HG02840 (cell line): ENCODE measurements around the gene ACVR2A.

ENCODE experiments used
- ATAC-seq: cut with Tn5 transposase; IDR thresholded peaks from one replicate; pipeline ENCODE4 v1.9.1; 2021; ENCODE audit warnings: mild to moderate bottlenecking, moderate library complexity, moderate number of reproducible peaks; ENCODE audit not compliant: unreplicated experiment, low FRiP score

The ACVR2A gene

DNA sequence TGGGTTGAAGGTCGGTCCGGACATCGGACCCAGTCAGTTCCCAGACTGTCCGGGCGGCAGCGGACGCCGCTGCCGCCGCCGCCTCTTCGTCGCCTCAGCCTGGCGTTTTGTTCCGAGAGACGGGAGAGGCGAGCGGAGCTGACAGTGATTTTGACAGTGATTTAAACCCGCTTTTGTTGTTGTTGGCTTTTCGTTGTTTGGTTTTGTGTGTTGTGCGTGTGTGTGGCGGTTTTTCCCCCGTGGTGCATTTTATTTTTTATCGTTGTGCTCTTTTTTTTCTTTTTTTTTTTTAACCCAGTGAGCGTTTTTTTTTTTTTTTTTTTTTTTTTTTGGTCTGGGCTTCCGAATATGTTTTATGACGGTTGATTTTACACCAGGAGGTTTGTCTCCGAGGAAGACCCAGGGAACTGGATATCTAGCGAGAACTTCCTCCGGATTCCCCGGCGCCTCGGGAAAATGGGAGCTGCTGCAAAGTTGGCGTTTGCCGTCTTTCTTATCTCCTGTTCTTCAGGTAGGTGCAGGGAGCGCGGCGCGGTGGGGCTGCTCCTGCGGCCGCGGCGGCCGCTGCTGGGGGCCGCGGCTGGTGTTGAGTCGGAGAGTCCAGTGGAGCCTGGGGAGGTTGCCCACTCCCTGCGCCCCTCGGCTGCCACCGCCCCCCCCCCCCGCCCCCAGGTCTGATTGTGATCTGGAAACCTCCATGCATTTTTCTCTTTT, at the start of gene ACVR2A:
ACVR2A (plus strand) TSS at position 333 of the 714 bp plus-strand sequence; CDS start at position 457, 124 bp downstream.
- ATAC-seq: peak; percentile 39

DNA sequence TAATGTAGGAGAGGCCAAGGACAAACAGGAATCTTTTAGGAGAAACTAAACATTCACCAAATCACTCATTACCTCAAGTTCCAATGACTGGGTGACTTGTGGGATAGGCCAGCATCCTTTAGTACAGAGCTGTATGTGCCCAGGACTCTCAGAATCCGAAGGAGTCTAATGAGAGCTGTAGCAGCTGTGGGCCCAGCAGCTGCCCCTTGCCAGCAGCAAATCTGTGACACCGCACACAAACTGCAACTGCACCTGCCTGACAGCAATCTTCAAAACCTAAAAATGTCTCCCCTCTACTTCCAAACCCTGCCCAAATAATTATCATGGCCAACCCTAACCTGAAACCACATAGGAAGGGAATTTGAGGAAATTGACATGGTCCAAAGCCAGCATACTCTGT, 44.5 kb upstream of the ACVR2A start:
- ATAC-seq: no peak

DNA sequence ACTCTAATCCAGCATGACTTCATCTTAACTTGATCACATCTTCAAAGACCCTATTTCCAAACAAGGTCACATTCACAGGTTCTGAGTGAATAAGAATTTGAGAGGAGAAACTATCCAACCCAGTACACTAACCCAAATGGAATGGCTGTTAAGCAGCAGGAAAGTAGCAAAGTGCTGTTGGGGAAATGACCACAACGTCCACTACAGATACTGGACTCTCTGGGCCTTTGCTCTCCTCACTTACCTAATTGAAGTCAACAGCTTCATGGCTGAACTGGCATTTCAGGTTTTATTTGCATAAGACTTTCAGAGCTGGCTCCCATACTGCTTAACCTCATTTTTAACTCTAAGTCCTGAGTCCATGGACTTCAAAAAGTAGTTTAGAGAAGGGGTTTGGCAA, 38.0 kb upstream of the ACVR2A start:
- no peak for ATAC-seq

DNA sequence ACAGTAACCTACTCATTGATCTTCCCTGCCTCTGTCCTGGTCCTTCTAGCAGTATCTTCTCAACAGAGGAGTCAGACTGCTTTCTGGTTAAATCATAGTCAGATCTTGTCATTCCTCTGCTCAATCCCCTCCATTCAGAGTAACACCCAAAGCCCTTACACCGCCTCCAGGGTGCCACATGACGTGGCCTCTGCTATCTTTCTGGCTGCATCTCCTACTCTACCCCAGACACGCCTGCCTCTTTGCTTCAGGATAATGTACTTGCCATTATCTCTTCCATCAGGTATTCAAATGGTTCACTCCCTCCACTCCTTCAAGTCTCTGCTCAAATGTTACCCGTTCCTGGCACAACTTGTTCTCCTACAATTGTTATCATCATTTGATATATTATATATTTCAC, 36.3 kb upstream of the ACVR2A start:
- no peak for ATAC-seq

DNA sequence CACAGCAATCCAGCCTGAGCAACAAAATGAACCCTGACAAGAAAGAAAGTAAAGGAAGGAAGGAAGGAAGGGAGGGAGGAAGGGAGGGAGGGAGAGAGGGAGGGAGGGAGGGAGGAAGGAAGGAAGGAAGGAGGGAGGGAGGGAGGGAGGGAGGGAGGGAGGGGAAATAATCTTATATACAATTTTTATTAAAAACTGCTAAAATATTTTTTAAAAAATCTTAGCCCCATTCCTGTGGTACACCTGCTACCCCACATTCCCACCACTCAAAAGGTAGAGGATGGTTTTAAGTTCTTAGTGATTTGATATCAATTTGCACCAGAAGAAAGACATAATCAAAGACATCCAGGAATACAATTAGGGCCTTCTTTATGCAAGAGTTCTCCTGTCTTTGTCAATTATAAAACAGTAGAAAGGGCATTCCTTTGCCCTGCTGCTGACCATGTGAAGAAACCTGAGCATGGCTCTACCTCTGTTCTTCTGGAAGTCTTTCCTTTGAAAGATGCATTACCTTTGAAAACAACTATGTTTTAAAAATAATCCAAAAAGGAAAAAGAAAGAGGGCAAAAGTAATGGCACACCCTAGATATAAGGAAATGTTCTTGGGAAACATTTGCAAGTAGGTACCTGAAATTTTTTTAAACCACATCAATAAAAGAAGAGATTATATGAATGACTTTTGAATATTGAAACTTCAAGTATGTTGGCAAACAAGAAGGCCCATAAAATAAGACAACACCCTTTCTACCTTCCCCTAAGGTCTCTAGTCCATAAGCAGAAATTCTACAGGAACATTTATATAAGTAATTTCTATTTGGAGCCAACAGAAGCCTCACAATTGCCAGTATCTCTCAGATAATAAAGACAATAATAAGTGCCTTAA, 33.7 kb upstream of the ACVR2A start:
- ATAC-seq: no peak

DNA sequence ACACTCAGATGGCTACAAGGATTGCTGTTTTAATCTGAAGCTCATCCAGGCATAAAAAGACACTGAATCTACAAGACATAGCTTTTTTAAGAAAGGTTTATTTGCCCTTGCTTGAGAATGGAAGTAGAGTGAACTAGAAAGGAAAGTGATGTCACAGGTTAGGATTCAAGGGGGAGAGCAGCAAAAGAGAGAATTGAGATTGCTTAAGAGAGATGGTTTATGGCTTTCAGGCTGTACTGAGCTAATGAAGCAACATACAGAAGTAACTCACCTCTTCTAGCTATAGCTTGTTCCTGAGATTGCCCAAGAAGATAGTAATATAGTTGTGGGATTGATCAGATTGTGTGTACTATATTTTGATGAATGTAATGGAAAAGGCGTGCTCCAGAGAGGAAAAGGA, 26.1 kb upstream of the ACVR2A start:
- no peak for ATAC-seq

DNA sequence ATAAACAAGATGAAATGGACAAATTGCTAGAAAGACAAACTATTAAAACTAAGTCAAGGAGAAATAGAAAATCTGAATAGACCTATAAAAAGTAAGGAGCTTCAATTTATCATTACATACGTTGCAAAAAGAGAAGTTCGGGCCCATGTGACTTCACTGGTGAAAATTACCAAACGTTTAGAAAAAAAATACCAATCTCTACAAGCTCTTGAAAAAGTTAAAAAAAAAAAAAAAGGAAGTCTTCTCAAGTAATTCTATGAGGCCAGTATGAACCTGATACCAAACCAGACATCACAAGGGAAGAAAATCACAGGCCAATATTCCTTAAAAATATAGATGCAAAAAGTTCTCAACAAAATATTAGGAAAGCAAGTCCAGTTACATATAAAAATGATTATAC, 20.2 kb upstream of the ACVR2A start:
- ATAC-seq: no peak

DNA sequence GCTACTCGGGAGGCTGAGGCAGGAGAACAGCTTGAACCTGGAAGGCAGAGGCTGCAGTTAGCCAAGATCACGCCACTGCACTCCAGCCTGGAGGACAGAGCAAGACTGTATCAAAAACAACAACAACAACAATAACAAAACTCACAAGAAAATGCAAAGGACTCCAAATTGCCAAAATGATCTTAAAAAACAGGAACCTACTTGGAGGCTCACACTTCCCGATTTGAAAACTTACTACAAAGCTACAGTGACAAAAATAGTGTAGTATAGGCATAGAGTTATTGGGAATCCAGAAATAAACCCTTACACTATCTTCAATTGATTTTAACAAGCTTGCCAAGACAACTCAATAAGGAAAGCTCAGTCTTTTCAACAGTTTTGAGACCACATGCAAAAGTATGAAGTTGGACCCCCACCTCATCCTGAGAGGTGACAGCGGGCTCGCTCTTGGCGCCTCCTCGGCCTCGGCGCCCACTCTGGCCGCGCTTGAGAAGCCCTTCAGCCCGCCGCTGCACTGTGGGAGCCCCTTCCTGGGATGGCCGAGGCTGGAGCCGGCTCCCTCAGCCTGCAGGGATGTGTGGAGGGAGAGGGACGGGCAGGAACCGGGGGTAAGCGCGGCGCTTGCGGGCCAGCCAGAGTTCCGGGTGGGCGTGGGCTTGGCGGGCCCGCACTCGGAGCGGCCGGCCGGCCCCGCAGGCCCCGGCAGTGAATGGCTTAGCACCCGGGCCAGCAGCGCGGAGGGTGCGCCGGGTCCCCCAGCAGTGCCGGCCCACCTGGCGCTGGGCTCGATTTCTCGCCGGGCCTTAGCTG, 18.3 kb upstream of the ACVR2A start:
- ATAC-seq: no peak

DNA sequence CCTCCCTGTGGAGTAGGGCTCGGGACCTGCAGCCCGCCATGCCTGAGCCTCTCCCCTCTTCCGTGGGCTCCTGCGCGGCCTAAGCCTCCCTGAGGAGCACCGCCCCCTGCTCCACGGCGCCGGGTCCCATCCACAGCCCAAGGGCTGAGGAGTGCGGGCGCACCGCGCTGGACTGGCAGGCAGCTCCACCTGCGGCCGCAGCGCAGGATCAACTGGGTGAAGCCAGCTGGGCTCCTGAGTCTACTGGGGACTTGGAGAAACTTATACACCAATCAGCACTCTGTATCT, 17.8 kb upstream of the ACVR2A start:
- no peak for ATAC-seq

DNA sequence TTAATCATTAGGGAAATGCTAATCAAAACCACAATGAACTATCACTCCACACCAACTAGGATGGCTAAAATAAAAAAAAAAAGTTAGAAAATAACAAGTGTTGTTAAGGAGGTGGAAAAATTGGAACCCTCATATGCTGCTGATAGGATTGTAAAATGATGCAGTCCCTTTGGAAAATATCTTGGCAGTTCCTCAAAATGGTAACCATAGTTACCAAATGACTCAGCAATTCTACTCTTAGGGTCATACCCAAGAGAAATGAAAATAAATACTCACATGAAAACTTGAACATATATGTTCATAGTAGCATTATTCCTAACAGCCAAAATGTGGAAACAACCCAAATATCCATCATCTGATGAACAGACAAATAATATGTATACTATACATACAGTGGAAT, 15.7 kb upstream of the ACVR2A start:
- ATAC-seq: no peak

DNA sequence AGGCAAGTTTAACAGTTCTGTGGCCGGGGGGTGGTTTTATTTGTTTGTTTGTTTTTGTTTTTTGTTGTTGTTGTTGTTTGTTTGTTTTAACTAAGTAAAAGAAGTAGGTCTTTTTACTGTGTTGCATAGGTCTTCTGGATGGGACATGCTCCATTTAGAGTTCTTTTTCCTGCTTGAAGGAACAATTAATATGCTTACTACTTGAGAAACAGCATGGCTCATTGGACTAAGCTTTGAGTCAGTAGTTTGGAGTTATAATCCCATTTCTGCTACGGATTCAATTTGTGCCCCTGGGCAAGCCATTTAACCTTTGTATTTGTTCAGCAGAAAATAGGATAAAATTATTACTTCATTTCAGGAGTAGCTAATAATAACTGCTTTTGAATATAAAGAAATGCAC, 8.7 kb upstream of the ACVR2A start:
- no peak for ATAC-seq

DNA sequence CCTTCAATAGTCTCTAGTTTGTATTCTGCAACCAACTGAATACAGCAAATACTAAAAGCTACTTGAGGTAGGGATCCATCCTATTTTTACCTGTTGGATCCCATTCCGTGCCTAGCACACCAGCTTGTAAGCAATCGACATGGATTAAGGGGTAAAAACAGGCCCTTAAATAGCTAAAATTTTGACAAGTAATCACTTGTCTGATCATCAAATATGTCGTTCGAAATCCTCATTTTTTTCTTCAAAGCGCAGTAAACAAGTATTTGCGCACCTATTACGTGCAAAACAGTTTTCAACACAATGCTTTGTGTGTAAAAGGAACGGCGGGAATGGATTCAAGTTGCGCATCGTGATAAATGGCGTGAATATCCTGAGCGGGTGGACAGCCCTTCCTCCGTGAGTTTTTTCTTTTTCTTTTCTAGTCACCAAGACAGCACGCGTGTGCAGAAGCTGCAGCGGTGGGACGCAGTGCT, 1.4 kb upstream of the ACVR2A start:
- no peak for ATAC-seq

DNA sequence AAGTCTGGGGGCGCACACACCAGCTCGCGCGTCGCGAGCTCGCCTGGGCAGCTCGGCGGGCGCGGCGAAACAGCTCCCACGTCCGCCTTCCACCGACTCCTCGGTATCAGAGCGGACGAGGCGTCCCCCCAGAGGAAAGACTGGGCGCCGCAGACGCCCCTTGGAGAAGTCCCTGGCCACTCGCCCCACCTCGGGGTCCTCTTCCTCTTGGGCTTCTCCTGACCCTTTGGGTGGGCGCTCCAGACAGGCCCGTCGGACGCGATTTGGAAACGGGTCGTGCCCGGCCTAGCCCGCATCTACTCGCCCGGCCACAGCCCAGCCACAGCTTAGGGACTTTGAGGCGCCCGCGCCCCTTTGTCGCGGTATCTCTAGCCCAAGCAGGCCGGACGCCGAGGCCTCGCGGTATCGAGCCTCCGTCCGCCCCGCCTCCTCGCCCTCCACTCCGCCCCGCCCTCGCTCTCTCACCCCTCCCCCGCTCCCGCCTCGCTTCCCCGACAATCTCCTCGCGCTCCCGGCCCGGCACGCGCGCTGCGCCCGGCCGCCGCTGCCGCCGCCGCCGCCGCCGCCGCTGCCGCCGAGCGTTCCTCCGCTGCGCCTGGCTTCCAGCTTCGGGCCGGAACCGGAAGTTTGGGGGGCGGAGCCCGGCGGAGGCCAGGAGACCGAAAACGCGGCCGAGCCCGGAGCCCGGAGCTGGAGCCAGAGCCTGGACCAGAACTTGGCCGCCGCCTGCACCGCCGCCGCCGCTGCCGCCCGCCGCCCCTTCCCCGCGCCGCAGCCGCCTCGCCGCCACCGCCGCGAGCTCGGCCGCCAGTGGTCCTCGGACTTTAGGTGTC, 749 bp upstream of the ACVR2A start:
- ATAC-seq: peak; percentile 93

DNA sequence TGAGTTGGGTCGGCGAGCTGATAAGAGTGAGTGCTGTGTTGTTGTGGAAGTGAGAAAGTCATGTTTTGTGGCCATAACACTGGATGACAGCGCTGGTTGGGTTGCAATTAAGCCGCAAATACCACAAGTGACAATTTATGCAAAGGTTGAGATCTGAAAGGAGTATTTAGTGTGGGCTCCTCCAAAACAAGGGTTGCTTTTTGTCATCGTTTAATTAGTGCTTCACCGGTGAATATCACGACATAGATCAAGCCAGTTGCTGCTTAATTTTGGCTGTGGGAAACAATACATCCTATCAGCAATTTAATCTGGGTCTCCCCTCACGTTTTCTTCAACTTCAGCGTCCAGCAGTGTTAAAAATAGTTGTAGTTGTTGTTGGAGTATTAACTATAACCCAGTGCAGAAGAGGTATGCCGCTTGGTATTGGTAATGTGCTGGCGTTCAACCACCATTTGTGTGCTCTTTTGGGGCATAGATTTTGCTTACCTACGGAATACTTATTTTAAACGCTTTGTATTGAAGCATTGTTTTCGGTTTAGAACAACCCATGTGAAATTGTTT, 662 bp downstream of the ACVR2A start:
- peak; percentile 40 for ATAC-seq

DNA sequence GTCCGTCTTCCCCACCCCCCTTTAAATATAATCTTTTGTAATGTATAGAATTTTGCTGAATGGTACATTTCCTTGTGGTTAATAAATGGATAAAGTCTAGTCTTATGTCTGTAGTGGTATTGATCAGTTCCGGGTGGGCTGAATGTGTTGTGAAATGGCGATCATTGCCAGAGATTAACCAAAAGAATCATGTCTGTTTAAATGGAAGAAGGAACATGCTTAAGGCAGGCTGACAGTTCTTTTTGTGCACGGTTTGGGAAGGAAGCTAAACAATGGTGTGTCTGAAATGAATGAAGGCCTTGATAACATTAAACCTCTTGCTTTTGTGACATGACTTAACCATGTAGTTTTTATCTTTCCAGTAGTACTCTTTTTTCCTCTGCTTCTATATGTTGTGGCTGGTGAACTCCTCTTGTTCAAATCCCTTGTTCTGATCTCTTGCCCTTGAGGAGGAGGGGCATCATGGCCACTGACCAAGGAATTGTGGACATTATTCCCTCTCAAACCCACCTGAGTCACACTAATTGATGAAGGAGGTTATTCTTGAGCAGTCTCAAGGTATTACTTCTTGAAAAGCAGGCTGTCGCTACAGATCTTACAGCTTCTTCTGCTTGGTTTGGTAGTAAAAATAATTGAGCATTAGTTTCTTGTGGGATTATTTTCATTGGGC, 1.7 kb downstream of the ACVR2A start:
- ATAC-seq: no peak

DNA sequence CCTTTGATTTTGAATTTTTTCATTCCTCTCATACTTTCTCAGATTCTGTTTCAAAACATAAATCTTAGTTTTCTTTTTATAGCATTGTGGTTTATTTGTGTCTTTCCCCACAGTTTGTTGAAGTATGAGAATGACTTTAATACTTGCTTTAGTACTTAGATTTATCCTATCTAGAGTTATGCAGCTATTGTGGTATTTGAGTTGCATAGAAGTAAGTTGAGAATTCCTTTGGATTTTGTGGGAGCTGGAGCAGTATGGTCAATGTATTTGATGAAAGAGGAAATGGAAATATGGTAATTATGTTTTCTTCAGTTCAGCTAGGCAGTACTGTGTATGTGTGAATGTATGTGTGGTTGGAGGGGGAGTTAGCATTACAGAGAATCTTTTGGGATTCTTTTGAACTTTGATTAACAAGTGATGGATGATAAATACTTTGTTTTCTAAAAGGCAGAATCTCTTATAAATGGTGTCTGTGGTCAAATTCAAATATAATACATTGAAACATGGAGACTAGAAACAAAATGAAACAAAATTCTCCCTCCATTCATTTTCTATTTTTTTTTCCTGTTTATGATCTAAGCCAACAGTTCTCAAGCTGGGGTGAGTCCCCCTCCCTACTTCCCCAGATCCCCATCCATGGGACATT, 3.0 kb downstream of the ACVR2A start:
- ATAC-seq: no peak

DNA sequence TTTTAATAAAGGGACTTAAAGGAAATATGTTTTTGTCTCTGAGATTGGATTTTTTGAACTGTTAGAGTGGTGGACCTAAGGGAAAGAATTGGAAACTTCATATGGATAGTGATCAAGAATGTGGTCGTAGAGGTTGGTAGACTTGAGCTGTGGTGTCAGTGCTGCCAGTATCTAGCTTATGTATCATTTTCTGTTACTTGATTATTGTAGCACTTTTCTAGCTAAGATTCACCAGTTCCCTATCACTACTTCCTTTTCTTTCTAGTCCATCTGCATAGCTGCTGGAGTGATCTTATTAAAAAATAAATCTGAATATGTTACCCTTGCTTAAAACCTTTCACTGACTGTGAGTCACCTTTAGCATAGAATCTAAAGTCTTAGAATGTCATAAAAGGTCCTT, 6.0 kb downstream of the ACVR2A start:
- no peak for ATAC-seq

DNA sequence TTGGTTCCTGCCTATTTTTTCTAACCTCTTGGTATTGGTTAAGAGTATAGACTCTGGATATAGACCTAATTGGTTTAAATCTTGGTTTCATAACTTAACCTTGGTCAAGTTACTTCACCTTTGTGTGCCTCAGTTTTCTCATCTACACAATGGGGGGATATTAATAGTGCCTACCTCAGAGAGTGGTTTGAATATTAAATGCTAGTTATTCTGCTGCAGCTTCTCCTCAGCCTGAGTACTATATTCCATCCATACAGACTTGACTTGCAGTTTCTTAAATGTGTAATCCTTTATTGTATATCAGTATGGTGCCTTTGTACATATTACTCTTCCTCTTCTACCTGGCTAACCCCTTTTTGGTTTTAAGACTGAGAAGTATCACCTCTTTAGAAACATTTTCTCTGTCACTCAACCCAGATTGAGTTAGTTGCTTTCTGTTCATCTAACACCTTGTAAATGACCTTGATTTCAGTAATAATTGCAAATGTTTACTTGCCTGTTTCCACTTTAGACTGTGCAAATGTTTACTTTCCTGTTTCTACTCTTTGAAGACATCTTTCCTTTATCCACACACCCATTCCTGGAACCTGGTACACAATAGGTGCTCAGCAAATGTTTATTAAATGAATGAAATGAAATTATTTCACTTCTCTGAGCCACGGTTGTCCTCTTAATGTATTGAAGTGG, 6.6 kb downstream of the ACVR2A start:
- no peak for ATAC-seq
